ENCODE data around the gene ATP2A2. TPM values are rescaled to one million over a fixed set of nuclear protein-coding genes. Genes with fewer than 3 reads are reported as not detected.

ATP2A2 gene
- polyA plus RNA-seq, 1 experiment = 267 TPM

GRCh38 chr12:110343736-110344555, 62.9 kb downstream of the ATP2A2 start:
- ChIA-PET POLR2A (no interaction called here), CTCF (no interaction called here)
- no peak for DNase-seq (ENCODE audit: low read depth)
- H3K36me3 ChIP-seq (ENCODE audit: control insufficient read depth, insufficient read depth, low read length) = peaks cover 65% of the 10 kb centered on the region
- H3K4me3 ChIP-seq (ENCODE audit: low read depth, low read length) = no peak overlapping the region
- TF ChIP-seq, protein P1, sequence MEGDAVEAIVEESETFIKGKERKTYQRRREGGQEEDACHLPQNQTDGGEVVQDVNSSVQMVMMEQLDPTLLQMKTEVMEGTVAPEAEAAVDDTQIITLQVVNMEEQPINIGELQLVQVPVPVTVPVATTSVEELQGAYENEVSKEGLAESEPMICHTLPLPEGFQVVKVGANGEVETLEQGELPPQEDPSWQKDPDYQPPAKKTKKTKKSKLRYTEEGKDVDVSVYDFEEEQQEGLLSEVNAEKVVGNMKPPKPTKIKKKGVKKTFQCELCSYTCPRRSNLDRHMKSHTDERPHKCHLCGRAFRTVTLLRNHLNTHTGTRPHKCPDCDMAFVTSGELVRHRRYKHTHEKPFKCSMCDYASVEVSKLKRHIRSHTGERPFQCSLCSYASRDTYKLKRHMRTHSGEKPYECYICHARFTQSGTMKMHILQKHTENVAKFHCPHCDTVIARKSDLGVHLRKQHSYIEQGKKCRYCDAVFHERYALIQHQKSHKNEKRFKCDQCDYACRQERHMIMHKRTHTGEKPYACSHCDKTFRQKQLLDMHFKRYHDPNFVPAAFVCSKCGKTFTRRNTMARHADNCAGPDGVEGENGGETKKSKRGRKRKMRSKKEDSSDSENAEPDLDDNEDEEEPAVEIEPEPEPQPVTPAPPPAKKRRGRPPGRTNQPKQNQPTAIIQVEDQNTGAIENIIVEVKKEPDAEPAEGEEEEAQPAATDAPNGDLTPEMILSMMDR (IDR thresholded peaks at IDR 0.05; ENCODE audit: insufficient read depth, low read depth, low read length) = no peak
- no peaks in the 10 kb centered on the region for H3K27me3 ChIP-seq (ENCODE audit: control insufficient read depth, insufficient read depth, low read length)

DNA sequence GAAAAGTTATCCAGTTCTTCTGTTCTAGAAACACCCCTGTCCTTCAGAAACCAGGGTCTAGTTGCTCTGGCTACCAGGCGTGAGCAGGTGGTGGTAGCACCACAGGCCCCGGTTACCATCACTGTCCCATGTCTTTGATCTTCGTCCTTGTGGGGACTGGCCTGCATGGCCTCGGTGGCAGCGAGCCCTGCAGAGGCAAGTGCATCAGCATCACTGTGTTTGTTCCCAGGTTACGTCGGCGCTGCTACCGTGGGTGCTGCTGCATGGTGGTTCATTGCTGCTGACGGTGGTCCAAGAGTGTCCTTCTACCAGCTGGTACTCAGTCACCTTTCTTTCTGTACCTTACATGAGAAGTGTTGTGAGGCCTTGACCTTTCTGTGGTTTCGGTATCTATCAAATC, 63.6 kb downstream of the ATP2A2 start:
- TF ChIP-seq, protein P1 (IDR thresholded peaks at IDR 0.05; ENCODE audit: insufficient read depth, low read depth, low read length) = no peak
- CTCF ChIA-PET = interaction anchor here (0.8 kb wide), 1 partner anchor 14 kb away, joined by 3 read pairs; no protein-coding TSS in a partner anchor
- Histone ChIP-seq H3K36me3 (ENCODE audit: control insufficient read depth, insufficient read depth, low read length) (peaks cover 68% of the 10 kb centered on the region), H3K4me3 (ENCODE audit: low read depth, low read length) (no peak overlapping the region), H3K27me3 (ENCODE audit: control insufficient read depth, insufficient read depth, low read length) (no peaks in the 10 kb centered on the region)
- no peak for DNase-seq (ENCODE audit: low read depth)
- POLR2A ChIA-PET = no interaction called here

DNA sequence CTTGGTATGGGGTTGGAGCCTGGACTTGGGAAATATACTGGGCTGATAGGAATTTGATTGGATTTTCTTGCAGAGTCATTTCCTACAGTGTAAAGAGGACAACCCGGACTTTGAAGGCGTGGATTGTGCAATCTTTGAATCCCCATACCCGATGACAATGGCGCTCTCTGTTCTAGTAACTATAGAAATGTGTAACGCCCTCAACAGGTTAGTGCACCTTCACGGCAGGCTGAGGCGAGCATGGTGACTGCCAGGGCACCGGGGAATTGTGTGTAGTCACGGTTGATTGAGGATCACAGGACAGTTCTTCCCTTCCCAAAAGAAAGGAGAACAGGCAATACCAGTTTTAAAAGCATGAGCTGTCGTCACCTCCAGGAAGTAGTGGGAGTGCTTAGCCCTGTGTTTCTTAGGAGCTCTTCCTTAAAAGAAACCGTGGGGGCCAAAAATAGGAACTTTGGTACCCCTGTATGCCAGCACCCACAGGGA, 64.2 kb downstream of the ATP2A2 start:
- TF ChIP-seq, protein P1 (IDR thresholded peaks at IDR 0.05; ENCODE audit: insufficient read depth, low read depth, low read length) = no peak
- Histone ChIP-seq H3K4me3 (ENCODE audit: low read depth, low read length) (no peak overlapping the region), H3K27me3 (ENCODE audit: control insufficient read depth, insufficient read depth, low read length) (no peaks in the 10 kb centered on the region), H3K36me3 (ENCODE audit: control insufficient read depth, insufficient read depth, low read length) (peaks cover 70% of the 10 kb centered on the region)
- DNase-seq (ENCODE audit: low read depth) = no peak
- CTCF ChIA-PET = interaction anchor here (0.8 to 1.1 kb wide), 2 partner anchors 9 to 13 kb away, joined by 3 read pairs; no protein-coding TSS in a partner anchor
- POLR2A ChIA-PET = no interaction called here

GRCh38 chr12:110345963-110346362, 64.9 kb downstream of the ATP2A2 start:
- H3K4me3 ChIP-seq (ENCODE audit: low read depth, low read length) = no peak overlapping the region
- no peaks in the 10 kb centered on the region for H3K27me3 ChIP-seq (ENCODE audit: control insufficient read depth, insufficient read depth, low read length)
- H3K36me3 ChIP-seq (ENCODE audit: control insufficient read depth, insufficient read depth, low read length) = peaks cover 66% of the 10 kb centered on the region
- TF ChIP-seq, protein P1 (IDR thresholded peaks at IDR 0.05; ENCODE audit: insufficient read depth, low read depth, low read length) = no peak
- no peak for DNase-seq (ENCODE audit: low read depth)
- POLR2A ChIA-PET = no interaction called here
- CTCF ChIA-PET = interaction anchor here (1.1 kb wide), 1 partner anchor 10 kb away, joined by 3 read pairs; no protein-coding TSS in a partner anchor

DNA sequence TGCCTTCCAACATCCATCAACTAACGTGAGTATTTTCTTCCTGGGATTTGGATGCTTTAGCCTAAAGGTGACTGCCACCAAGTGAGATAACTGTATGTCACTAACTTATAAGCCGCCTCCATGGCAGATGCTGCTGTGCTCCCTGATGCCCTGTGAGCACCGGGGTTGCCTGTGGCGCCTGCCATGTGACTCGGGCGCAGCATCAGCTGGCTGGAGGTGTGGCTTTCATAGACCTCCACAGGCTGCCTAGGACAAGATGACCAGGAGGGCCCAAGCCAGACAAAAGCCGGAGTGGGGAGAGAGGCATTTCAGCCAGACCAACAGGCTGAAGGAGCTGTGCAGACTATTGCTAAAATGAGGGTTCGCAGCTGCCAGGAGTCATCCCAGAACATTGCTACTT, 66.7 kb downstream of the ATP2A2 start:
- H3K4me3 ChIP-seq (ENCODE audit: low read depth, low read length) = no peak overlapping the region
- ChIA-PET POLR2A (no interaction called here), CTCF (no interaction called here)
- H3K27me3 ChIP-seq (ENCODE audit: control insufficient read depth, insufficient read depth, low read length) = no peaks in the 10 kb centered on the region
- DNase-seq (ENCODE audit: low read depth) = no peak
- H3K36me3 ChIP-seq (ENCODE audit: control insufficient read depth, insufficient read depth, low read length) = peaks cover 61% of the 10 kb centered on the region
- TF ChIP-seq, protein P1 (IDR thresholded peaks at IDR 0.05; ENCODE audit: insufficient read depth, low read depth, low read length) = no peak

Measured in BJ (cell line).